Psoas muscle (tissue), 8 donors: ENCODE results near the gene KRT17. TPM values are rescaled to one million over a fixed set of nuclear protein-coding genes. Genes with fewer than 3 reads are reported as not detected.

Experiments used
- ATAC-seq, 4 donors: fragments of 200-7000 bp; cut with Tn5 transposase; one replicate each; pipeline ENCODE4 v1.9.1; 2020; ENCODE audit warnings: moderate library complexity in 3 of 4, mild to moderate bottlenecking in 2 of 4
- DNase-seq, 2 donors: peaks; one replicate each; pipeline ENCODE4 v3.0.0-alpha.2; 2020
- H3K27ac ChIP-seq: fragments of 200-600 bp; one replicate; pipeline ENCODE4 v1.8.0; 2022
- H3K27me3 ChIP-seq, 3 donors: fragments of 200-600 bp in 1 of 3; one replicate each; pipeline versions ENCODE4 v1.6.1 to v1.8.0; 2013 to 2022; ENCODE audit warnings: low read length in 2 of 3, mild to moderate bottlenecking in 2 of 3, moderate library complexity in 1 of 3; ENCODE audit not compliant: insufficient read depth in 3 of 3
- H3K36me3 ChIP-seq, 2 donors: fragments of 200-600 bp in 1 of 2; one replicate each; pipeline versions ENCODE4 v1.6.1 to v1.8.0; 2013 to 2022; ENCODE audit warnings: low read depth in 1 of 2, mild to moderate bottlenecking in 1 of 2, moderate library complexity in 1 of 2; ENCODE audit not compliant: insufficient read depth in 1 of 2
- H3K4me1 ChIP-seq: fragments of 200-600 bp; one replicate; pipeline ENCODE4 v1.8.0; 2022
- H3K4me3 ChIP-seq: fragments of 200-600 bp; one replicate; pipeline ENCODE4 v1.8.0; 2022; ENCODE audit warnings: mild to moderate bottlenecking
- H3K9me3 ChIP-seq: fragments of 200-600 bp; one replicate; pipeline ENCODE4 v1.8.0; 2022
- WGBS, 3 donors: extraction: QIAGEN DNeasy Blood & Tissue Kit; methylation state at CpG; one replicate each; pipeline versions ENCODE4 v1.1.6 to v1.1.7; 2013; 5-methylcytosine and 5-hydroxymethylcytosine counted together
- intact Hi-C, 2 donors: fragments of 100-400 bp; cut with DNase I; formaldehyde crosslinking; loops; one replicate each; pipeline versions ENCODE4 v1.11.0 to v1.14.2; 2022
- polyA plus RNA-seq, 3 donors: library from polyadenylated mRNA; stranded (reverse); fragments of 200-250 nt; gene quantifications; one replicate each; pipeline ENCODE4 v1.2.3, GENCODE V29; 2013
- total RNA-seq, 4 donors: library from RNA; stranded (reverse); fragmentation: NEBNext Ultra II Directional in 2 of 4; extraction: Animal tissue kit (Norgen Biotek cat#: 25700) in 2 of 4; gene quantifications; one replicate each; pipeline versions ENCODE4 v1.2.1 to v1.2.4, GENCODE V29; 2021 to 2023
- TF ChIP-seq, protein P1 (sequence below): fragments of 200-600 bp; IDR thresholded peaks from one replicate; pipeline ENCODE4 v1.8.0; 2022; ENCODE audit warnings: antibody characterized with exemption
- donor health status: healthy with polysubstance abuse.
- donor health status: DM: no; HTN: no; CAD: no; lungs with moderate emphysema.
- donor health status: Bipolar disorder and iron deficiency.
- donor health status: healthy.
- donor health status: DM: yes; HTN: yes; CAD: no.
- donor health status: DM: no; HTN: no; CAD: no.
- donor health status: DM: no; HTN: no; CAD: no.
- donor health status: DM: yes; HTN: yes; CAD: no.

KRT17 gene
- total and polyA plus RNA-seq, 7 donors = 0.10 to 0.38 (median 0.20) TPM; not detected in 4

DNA sequence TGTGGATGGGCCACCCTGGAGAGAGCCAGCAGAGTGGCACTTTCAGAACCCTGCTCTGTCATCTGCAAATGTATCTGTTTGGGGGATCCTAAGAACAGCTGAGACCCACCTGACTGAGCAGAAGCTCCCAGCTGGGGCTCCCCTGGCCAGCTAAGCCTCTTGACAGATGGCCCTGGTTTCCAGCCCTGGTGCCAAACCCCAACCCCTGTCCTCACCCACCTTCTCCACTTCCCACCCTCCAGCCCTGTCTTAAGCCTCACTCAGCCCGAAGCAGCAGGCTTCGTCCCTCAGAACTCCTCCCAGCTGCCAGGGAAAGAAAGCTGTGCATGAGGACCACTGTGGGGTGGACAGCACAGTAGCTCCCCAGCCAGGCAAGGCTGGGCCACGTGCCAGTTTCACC lies 49.0 kb downstream of the KRT17 start:
- intact Hi-C loops = no loop called here

DNA sequence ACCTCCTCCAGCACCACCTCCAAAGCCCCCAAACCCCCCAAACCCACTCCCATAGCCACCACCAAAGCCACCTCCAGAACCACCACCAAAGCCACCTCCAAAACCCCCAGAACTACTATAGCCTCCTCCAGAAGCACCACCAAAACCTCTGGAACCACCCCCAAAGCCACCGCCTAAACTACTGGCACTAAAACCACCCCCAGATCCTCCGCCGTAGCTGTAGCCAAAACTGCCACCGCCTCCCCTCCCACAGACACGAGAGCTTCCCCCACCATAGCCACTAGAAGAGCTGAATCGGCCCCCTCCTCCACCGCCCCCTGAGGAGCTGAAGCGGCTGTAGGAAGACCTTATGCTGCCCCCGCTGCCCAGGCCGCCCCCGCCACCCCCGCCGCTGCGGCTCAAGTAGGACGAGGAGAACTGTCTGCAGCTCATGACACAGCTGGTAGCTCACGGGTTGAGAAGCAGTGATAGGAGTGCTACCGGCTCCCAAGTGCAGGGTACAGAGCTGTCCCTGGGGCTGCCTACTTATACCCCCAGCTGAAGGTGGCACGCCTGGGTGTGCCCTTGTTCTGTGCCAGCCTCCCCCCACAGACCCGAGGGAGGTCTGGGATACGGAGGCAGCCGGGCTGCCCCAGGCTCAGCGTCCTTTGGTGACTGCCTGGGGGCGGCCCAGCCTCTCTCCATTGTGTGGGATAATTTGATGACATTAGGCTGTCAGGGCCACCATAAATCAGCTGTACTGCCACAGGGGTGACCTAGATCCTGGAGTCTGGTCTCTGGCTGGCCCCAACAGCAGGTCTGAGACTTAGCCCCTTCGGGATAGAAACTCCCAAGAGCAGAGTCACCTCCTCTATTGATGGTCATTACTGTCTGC lies 52.6 kb downstream of the KRT17 start, which contains the start of gene KRT9:
TSS of gene KRT9 (minus strand) at position 499 of the 874 bp plus-strand sequence. CDS start at position 432, 67 bp downstream.
- Histone ChIP-seq H3K9me3 (no peaks in the 10 kb centered on the region), H3K27me3 (peaks cover 0 to 11% (median 0%) of the 10 kb centered on the region in 3 donors), H3K4me3 (no peak within 1 kb of the TSS), H3K27ac (no peak within 1 kb of the TSS), H3K36me3 (no peaks in the 10 kb centered on the region), H3K4me1 (no peaks in the 10 kb centered on the region)
- ATAC-seq (no peak), DNase-seq (no peak)
- WGBS, 3 donors = 41 to 43% (median 42%) methylated on average over 23 to 24 of the region's 24 CpGs
- intact Hi-C loops = no loop called here
- TF ChIP-seq, protein P1, sequence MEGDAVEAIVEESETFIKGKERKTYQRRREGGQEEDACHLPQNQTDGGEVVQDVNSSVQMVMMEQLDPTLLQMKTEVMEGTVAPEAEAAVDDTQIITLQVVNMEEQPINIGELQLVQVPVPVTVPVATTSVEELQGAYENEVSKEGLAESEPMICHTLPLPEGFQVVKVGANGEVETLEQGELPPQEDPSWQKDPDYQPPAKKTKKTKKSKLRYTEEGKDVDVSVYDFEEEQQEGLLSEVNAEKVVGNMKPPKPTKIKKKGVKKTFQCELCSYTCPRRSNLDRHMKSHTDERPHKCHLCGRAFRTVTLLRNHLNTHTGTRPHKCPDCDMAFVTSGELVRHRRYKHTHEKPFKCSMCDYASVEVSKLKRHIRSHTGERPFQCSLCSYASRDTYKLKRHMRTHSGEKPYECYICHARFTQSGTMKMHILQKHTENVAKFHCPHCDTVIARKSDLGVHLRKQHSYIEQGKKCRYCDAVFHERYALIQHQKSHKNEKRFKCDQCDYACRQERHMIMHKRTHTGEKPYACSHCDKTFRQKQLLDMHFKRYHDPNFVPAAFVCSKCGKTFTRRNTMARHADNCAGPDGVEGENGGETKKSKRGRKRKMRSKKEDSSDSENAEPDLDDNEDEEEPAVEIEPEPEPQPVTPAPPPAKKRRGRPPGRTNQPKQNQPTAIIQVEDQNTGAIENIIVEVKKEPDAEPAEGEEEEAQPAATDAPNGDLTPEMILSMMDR = no peak

More for the DNA sequence above, 49.0 kb downstream of the KRT17 start:
- Histone ChIP-seq H3K27me3 (peaks cover 0 to 29% (median 0%) of the 10 kb centered on the region in 3 donors), H3K27ac (no peak overlapping the region), H3K36me3 (no peaks in the 10 kb centered on the region), H3K9me3 (no peaks in the 10 kb centered on the region), H3K4me1 (no peaks in the 10 kb centered on the region), H3K4me3 (no peak overlapping the region)
- no peak for ATAC-seq
- WGBS, 3 donors = 40 to 54% (median 42%) methylated on average over 3 of the region's 3 CpGs
- no peak for DNase-seq
- TF ChIP-seq, protein P1 = no peak

Other genes starting within 250 kb of the KRT17 start
- gene KRT34, start 242.3 kb downstream of the KRT17 start, total RNA-seq = not detected
- gene KRT34, start 242.3 kb downstream of the KRT17 start, polyA plus RNA-seq = not detected
- gene KRT31, start 227.0 kb downstream of the KRT17 start, total RNA-seq = 1 to 10 TPM in 2 of 4 donors, under 1 TPM in 2; 0.38 to 4.6 (median 2.7) TPM
- gene KRT31, start 227.0 kb downstream of the KRT17 start, polyA plus RNA-seq = 1 to 10 TPM in 1 of 3 donors, under 1 TPM in 2; 0.18 to 2.8 (median 0.23) TPM
- not detected for gene KRT37, start 200.0 kb downstream of the KRT17 start, total RNA-seq
- not detected for gene KRT37, start 200.0 kb downstream of the KRT17 start, polyA plus RNA-seq
- gene KRT38, start 183.6 kb downstream of the KRT17 start, total RNA-seq = not detected
- gene KRT38, start 183.6 kb downstream of the KRT17 start, polyA plus RNA-seq = under 1 TPM in 1 of 3 donors, not detected in 2; 0.03 TPM
- gene KRT32, start 157.2 kb downstream of the KRT17 start, total RNA-seq = under 1 TPM in 1 of 4 donors, not detected in 3; 0.15 TPM
- under 1 TPM in 2 of 3 donors, not detected in 1; 0.12 to 0.31 TPM for gene KRT32, start 157.2 kb downstream of the KRT17 start, polyA plus RNA-seq
- not detected for gene KRT35, start 143.4 kb downstream of the KRT17 start, total RNA-seq
- gene KRT35, start 143.4 kb downstream of the KRT17 start, polyA plus RNA-seq = not detected
- gene KRT36, start 134.7 kb downstream of the KRT17 start, total RNA-seq = not detected
- gene KRT36, start 134.7 kb downstream of the KRT17 start, polyA plus RNA-seq = under 1 TPM in 1 of 3 donors, not detected in 2; 0.04 TPM
- gene KRT13, start 119.0 kb downstream of the KRT17 start, total RNA-seq = 1 to 10 TPM in 2 of 4 donors, not detected in 2; 1.3 to 2.7 TPM
- 1 to 10 TPM in 2 of 3 donors, under 1 TPM in 1; 0.13 to 3.3 (median 2.8) TPM for gene KRT13, start 119.0 kb downstream of the KRT17 start, polyA plus RNA-seq
- gene KRT15, start 105.7 kb downstream of the KRT17 start, total RNA-seq = under 1 TPM in 1 of 4 donors, not detected in 3; 0.11 TPM
- gene KRT15, start 105.7 kb downstream of the KRT17 start, polyA plus RNA-seq = under 1 TPM; 0.08 to 0.56 (median 0.26) TPM
- gene KRT19, start 96.3 kb downstream of the KRT17 start, total RNA-seq = 1 to 10 TPM in 2 of 4 donors, under 1 TPM in 2; 0.32 to 1.7 (median 0.73) TPM
- 1 to 10 TPM; 1.1 to 2.1 (median 1.2) TPM for gene KRT19, start 96.3 kb downstream of the KRT17 start, polyA plus RNA-seq
- gene KRT9, start 52.5 kb downstream of the KRT17 start, total RNA-seq = not detected
- gene KRT9, start 52.5 kb downstream of the KRT17 start, polyA plus RNA-seq = under 1 TPM in 1 of 3 donors, not detected in 2; 0.01 TPM
- gene KRT14, start 37.7 kb downstream of the KRT17 start, total RNA-seq = under 1 TPM in 2 of 4 donors, not detected in 2; 0.32 to 0.54 TPM
- under 1 TPM; 0.03 to 0.17 (median 0.10) TPM for gene KRT14, start 37.7 kb downstream of the KRT17 start, polyA plus RNA-seq
- under 1 TPM in 2 of 4 donors, not detected in 2; 0.21 to 0.26 TPM for gene KRT16, start 11.8 kb downstream of the KRT17 start, total RNA-seq
- under 1 TPM in 2 of 3 donors, not detected in 1; 0.07 to 0.09 TPM for gene KRT16, start 11.8 kb downstream of the KRT17 start, polyA plus RNA-seq
- 1,000 to 10,000 TPM; 1,399 to 2,094 (median 1,752) TPM for gene EIF1, start 64.3 kb upstream of the KRT17 start, total RNA-seq
- 1,000 to 10,000 TPM; 1,437 to 2,724 (median 2,114) TPM for gene EIF1, start 64.3 kb upstream of the KRT17 start, polyA plus RNA-seq
- gene GAST, start 87.8 kb upstream of the KRT17 start, total RNA-seq = not detected
- gene GAST, start 87.8 kb upstream of the KRT17 start, polyA plus RNA-seq = not detected
- under 1 TPM in 2 of 4 donors, not detected in 2; 0.06 to 0.14 TPM for gene HAP1, start 110.1 kb upstream of the KRT17 start, total RNA-seq
- under 1 TPM; under 0.01 to 0.03 (median 0.01) TPM for gene HAP1, start 110.1 kb upstream of the KRT17 start, polyA plus RNA-seq
- 10 to 100 TPM; 19.4 to 55.0 (median 43.5) TPM for gene JUP, start 162.1 kb upstream of the KRT17 start, total RNA-seq
- 10 to 100 TPM in 2 of 3 donors, 1 to 10 TPM in 1; 9.4 to 30.3 (median 25.8) TPM for gene JUP, start 162.1 kb upstream of the KRT17 start, polyA plus RNA-seq
- 1 to 10 TPM; 1.7 to 3.4 (median 2.5) TPM for gene P3H4, start 187.4 kb upstream of the KRT17 start, total RNA-seq
- 1 to 10 TPM in 2 of 3 donors, under 1 TPM in 1; 0.58 to 1.5 (median 1.4) TPM for gene P3H4, start 187.4 kb upstream of the KRT17 start, polyA plus RNA-seq
- gene FKBP10, start 188.4 kb upstream of the KRT17 start, total RNA-seq = 1 to 10 TPM; 5.4 to 9.5 (median 6.8) TPM
- 1 to 10 TPM; 3.9 to 5.8 (median 4.7) TPM for gene FKBP10, start 188.4 kb upstream of the KRT17 start, polyA plus RNA-seq
- gene NT5C3B, start 211.7 kb upstream of the KRT17 start, total RNA-seq = 10 to 100 TPM; 12.2 to 19.3 (median 17.7) TPM
- 10 to 100 TPM; 18.3 to 27.5 (median 22.5) TPM for gene NT5C3B, start 211.7 kb upstream of the KRT17 start, polyA plus RNA-seq
- not detected for gene KLHL10, start 213.2 kb upstream of the KRT17 start, total RNA-seq
- gene KLHL10, start 213.2 kb upstream of the KRT17 start, polyA plus RNA-seq = under 1 TPM in 1 of 3 donors, not detected in 2; 0.04 TPM
- 1 to 10 TPM; 2.1 to 3.4 (median 2.5) TPM for gene KLHL11, start 240.8 kb upstream of the KRT17 start, total RNA-seq
- 1 to 10 TPM; 1.1 to 6.1 (median 1.4) TPM for gene KLHL11, start 240.8 kb upstream of the KRT17 start, polyA plus RNA-seq